Neural crest cell (in vitro differentiated cells): ENCODE measurements around the gene CD101. TPM values are rescaled to one million over a fixed set of nuclear protein-coding genes. Genes with fewer than 3 reads are reported as not detected.

Experiments used
- DNase-seq: peaks from one replicate; pipeline ENCODE4 v3.0.0; 2021; ENCODE audit warnings: low read depth, mixed read lengths, low spot score
- H3K27ac Mint-ChIP-seq: one replicate; pipeline ENCODE4 v1.8.0; 2021; ENCODE audit warnings: mild to moderate bottlenecking, mixed read lengths; ENCODE audit not compliant: unreplicated experiment
- H3K27me3 Mint-ChIP-seq: 2 replicates; pipeline ENCODE4 v1.8.0; 2021; ENCODE audit warnings: low read depth, mild to moderate bottlenecking, mixed read lengths
- H3K36me3 Mint-ChIP-seq: 2 replicates; pipeline ENCODE4 v1.8.0; 2021; ENCODE audit warnings: low read depth, mild to moderate bottlenecking, mixed read lengths
- H3K4me1 Mint-ChIP-seq: 2 replicates; pipeline ENCODE4 v1.8.0; 2021; ENCODE audit warnings: mixed read lengths
- H3K4me3 Mint-ChIP-seq: one replicate; pipeline ENCODE4 v1.8.0; 2021; ENCODE audit warnings: mild to moderate bottlenecking, mixed read lengths
- H3K9me3 Mint-ChIP-seq: 2 replicates; pipeline ENCODE4 v1.8.0; 2021; ENCODE audit warnings: mixed read lengths
- CTCF ChIP-seq: fragments of 200-600 bp; sonication (generic); conservative IDR thresholded peaks from 2 replicates; pipeline ENCODE4 v1.5.0; 2021; ENCODE audit warnings: antibody characterized with exemption, mild to moderate bottlenecking
- total RNA-seq: library from RNA; stranded (reverse); gene quantifications from 2 replicates; pipeline ENCODE4 v1.2.1, GENCODE V29; 2021

CD101 gene
- total RNA-seq, 1 donor from 2014 or later = 3.7 TPM

- no peak for TF ChIP-seq CTCF
- Mint-ChIP-seq H3K4me3 (peak overlapping the region; percentile 10), H3K4me1 (peaks cover 41% of the 10 kb centered on the region), H3K27me3 (no peaks in the 10 kb centered on the region), H3K9me3 (peaks cover 5% of the 10 kb centered on the region), H3K27ac (peak overlapping the region; percentile 82), H3K36me3 (peaks cover 30% of the 10 kb centered on the region)
- DNase-seq = no peak
These were observed 14.4 kb upstream of the CD101 start for GRCh38 chr1:116987256-116987555.

- H3K4me1 Mint-ChIP-seq = peaks cover 41% of the 10 kb centered on the region
- H3K4me3 Mint-ChIP-seq = no peak overlapping the region
These were observed 13.3 kb upstream of the CD101 start for GRCh38 chr1:116988248-116988647.

DNA sequence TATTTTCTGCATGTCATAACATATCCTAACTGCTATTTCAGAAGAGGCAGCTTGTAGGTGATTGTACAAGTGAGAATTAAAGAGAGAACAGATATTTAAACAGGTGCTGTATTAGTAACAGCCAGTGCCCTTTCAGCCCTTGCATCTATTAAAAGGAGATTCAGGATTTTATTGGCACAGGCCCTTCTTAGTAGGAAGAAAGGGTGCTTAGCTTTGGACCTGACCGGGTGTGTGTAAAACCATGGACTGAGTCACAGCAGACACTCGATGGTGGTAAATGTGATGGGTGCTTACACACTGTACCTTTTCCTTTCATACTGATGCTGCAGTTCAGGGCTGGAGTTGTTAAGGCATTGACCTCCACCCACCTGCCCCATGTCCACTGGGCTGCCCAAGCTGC, 12.7 kb upstream of the CD101 start:
- Mint-ChIP-seq H3K36me3 (peaks cover 43% of the 10 kb centered on the region), H3K27me3 (no peaks in the 10 kb centered on the region), H3K4me1 (peaks cover 41% of the 10 kb centered on the region), H3K4me3 (no peak overlapping the region), H3K27ac (no peak overlapping the region), H3K9me3 (peaks cover 14% of the 10 kb centered on the region)
- no peak for DNase-seq
- TF ChIP-seq CTCF = no peak

More at GRCh38 chr1:116988248-116988647, 13.3 kb upstream of the CD101 start:
- TF ChIP-seq CTCF = no peak
- Mint-ChIP-seq H3K36me3 (peaks cover 40% of the 10 kb centered on the region), H3K9me3 (peaks cover 12% of the 10 kb centered on the region), H3K27me3 (no peaks in the 10 kb centered on the region), H3K27ac (peak overlapping the region; percentile 73)
- DNase-seq = no peak

- H3K27me3 Mint-ChIP-seq = no peaks in the 10 kb centered on the region
- H3K4me1 Mint-ChIP-seq = peaks cover 41% of the 10 kb centered on the region
- DNase-seq = no peak
- peaks cover 40% of the 10 kb centered on the region for H3K36me3 Mint-ChIP-seq
- H3K9me3 Mint-ChIP-seq = peaks cover 14% of the 10 kb centered on the region
- H3K27ac Mint-ChIP-seq = no peak overlapping the region
- H3K4me3 Mint-ChIP-seq = no peak overlapping the region
- no peak for TF ChIP-seq CTCF
These were observed 11.7 kb upstream of the CD101 start for GRCh38 chr1:116989835-116990234.

DNA sequence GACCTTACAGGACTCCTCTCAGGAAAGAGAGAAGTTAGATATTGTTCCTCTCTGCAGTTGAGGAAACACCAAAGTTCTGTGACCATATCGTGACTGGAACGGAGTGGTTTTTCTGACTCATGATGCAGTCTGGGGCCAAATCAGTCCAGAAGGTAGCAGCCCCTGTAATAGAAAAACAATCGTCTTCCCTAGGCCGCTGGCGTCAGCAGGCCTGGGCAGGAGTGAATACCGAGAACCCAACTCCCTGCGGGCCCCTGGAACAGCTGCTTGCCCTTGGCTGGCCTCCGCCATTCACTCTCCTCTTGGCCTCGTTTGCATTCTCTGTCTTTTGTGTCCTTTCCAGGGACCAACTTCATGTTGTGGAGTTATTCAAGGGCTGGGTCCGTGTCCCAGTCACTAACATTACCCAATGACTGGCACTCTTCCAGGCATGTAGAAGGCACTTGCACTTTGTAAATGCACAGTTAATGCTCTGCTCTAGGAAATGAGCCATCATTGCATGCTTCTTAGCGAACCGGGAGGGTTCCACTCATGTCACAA, 10.9 kb upstream of the CD101 start:
- no peak for TF ChIP-seq CTCF
- no peak for DNase-seq
- H3K4me1 Mint-ChIP-seq = peaks cover 41% of the 10 kb centered on the region
- H3K4me3 Mint-ChIP-seq = no peak overlapping the region
- no peak overlapping the region for H3K27ac Mint-ChIP-seq
- no peaks in the 10 kb centered on the region for H3K27me3 Mint-ChIP-seq
- peaks cover 44% of the 10 kb centered on the region for H3K36me3 Mint-ChIP-seq
- H3K9me3 Mint-ChIP-seq = peaks cover 14% of the 10 kb centered on the region
